HG03103 (cell line): ENCODE data around the gene TMEM120B.

Experiments
- ATAC-seq: cut with Tn5 transposase; IDR thresholded peaks from one replicate; pipeline ENCODE4 v1.9.1; 2021; ENCODE audit warnings: low read depth; ENCODE audit not compliant: unreplicated experiment

TMEM120B gene

GRCh38 chr12:121770388-121770787 is 57.8 kb downstream of the TMEM120B start:
- no peak for ATAC-seq

- no peak for ATAC-seq
Observed at GRCh38 chr12:121770813-121771625, 58.5 kb downstream of the TMEM120B start.

GRCh38 chr12:121773011-121773777 is 60.6 kb downstream of the TMEM120B start:
- peak; percentile 71 for ATAC-seq

GRCh38 chr12:121774968-121775474 is 62.5 kb downstream of the TMEM120B start:
- ATAC-seq: no peak

- ATAC-seq: no peak
Observed at GRCh38 chr12:121775501-121775900, 62.9 kb downstream of the TMEM120B start.

GRCh38 chr12:121776190-121777098 is 63.9 kb downstream of the TMEM120B start:
- no peak for ATAC-seq

GRCh38 chr12:121778567-121779421 is 66.2 kb downstream of the TMEM120B start:
- ATAC-seq: no peak

- no peak for ATAC-seq
Observed at GRCh38 chr12:121779422-121779895, 66.9 kb downstream of the TMEM120B start.

GRCh38 chr12:121780429-121780828 is 67.9 kb downstream of the TMEM120B start:
- ATAC-seq: no peak

GRCh38 chr12:121781484-121781997 is 69.0 kb downstream of the TMEM120B start:
- no peak for ATAC-seq

GRCh38 chr12:121781998-121782979 is 69.7 kb downstream of the TMEM120B start:
- ATAC-seq: no peak

GRCh38 chr12:121783766-121784165 is 71.2 kb downstream of the TMEM120B start:
- ATAC-seq: no peak

GRCh38 chr12:121784460-121784859 is 71.9 kb downstream of the TMEM120B start:
- no peak for ATAC-seq

- ATAC-seq: no peak
Observed at GRCh38 chr12:121786440-121786825, 73.9 kb downstream of the TMEM120B start.

- no peak for ATAC-seq
Observed at GRCh38 chr12:121787063-121788025, 74.8 kb downstream of the TMEM120B start.

GRCh38 chr12:121788176-121788818 is 75.7 kb downstream of the TMEM120B start:
- no peak for ATAC-seq
